Activated naive CD4-positive, alpha-beta T cell treated with anti-CD3 and anti-CD28 coated beads, Interleukin-2, amount 50 U/mL, for 24 hours (primary cell): ENCODE data around the gene POMGNT1.
A peak's percentile ranks its signal among the peaks of the same experiment; 100 is the strongest.

Experiments used
- H3K27ac Mint-ChIP-seq: one replicate; pipeline ENCODE4 v1.8.0; 2021; ENCODE audit warnings: mild to moderate bottlenecking, mixed read lengths
- H3K27me3 Mint-ChIP-seq: one replicate; pipeline ENCODE4 v1.8.0; 2021; ENCODE audit warnings: mixed read lengths
- H3K36me3 Mint-ChIP-seq: one replicate; pipeline ENCODE4 v1.8.0; 2021; ENCODE audit warnings: mixed read lengths
- H3K4me1 Mint-ChIP-seq: one replicate; pipeline ENCODE4 v1.8.0; 2021; ENCODE audit warnings: mixed read lengths
- H3K4me3 Mint-ChIP-seq: one replicate; pipeline ENCODE4 v1.8.0; 2021; ENCODE audit warnings: mild to moderate bottlenecking, mixed read lengths
- H3K9me3 Mint-ChIP-seq: one replicate; pipeline ENCODE4 v1.8.0; 2021; ENCODE audit warnings: mixed read lengths

The POMGNT1 gene

GRCh38 chr1:46179138-46180081, 18.8 kb downstream of the POMGNT1 start:
- no peak overlapping the region for H3K4me3 Mint-ChIP-seq
- no peaks in the 10 kb centered on the region for H3K36me3 Mint-ChIP-seq
- no peaks in the 10 kb centered on the region for H3K9me3 Mint-ChIP-seq
- peaks cover 7% of the 10 kb centered on the region for H3K4me1 Mint-ChIP-seq
- H3K27ac Mint-ChIP-seq: no peak overlapping the region
- no peaks in the 10 kb centered on the region for H3K27me3 Mint-ChIP-seq

GRCh38 chr1:46176211-46176865, 21.9 kb downstream of the POMGNT1 start, which contains the start of gene P3R3URF:
TSS of gene P3R3URF (minus strand) at chr1:46176488. CDS start at chr1:46176471, 17 bp downstream.
- Mint-ChIP-seq H3K36me3 (no peaks in the 10 kb centered on the region), H3K27ac (no peak within 1 kb of the TSS), H3K4me3 (no peak within 1 kb of the TSS), H3K9me3 (no peaks in the 10 kb centered on the region), H3K4me1 (no peaks in the 10 kb centered on the region), H3K27me3 (no peaks in the 10 kb centered on the region)

GRCh38 chr1:46175243-46175642, 23.0 kb downstream of the POMGNT1 start:
- H3K9me3 Mint-ChIP-seq: no peaks in the 10 kb centered on the region
- no peaks in the 10 kb centered on the region for H3K27me3 Mint-ChIP-seq
- H3K36me3 Mint-ChIP-seq: no peaks in the 10 kb centered on the region
- H3K4me1 Mint-ChIP-seq: no peaks in the 10 kb centered on the region
- H3K4me3 Mint-ChIP-seq: no peak overlapping the region
- no peak overlapping the region for H3K27ac Mint-ChIP-seq

GRCh38 chr1:46174448-46175231, 23.6 kb downstream of the POMGNT1 start, which contains the start of gene TSPAN1:
TSS of gene TSPAN1 (plus strand) at chr1:46175087. CDS start at chr1:46181108, 6,021 bp downstream.
- no peaks in the 10 kb centered on the region for H3K9me3 Mint-ChIP-seq
- H3K4me1 Mint-ChIP-seq: no peaks in the 10 kb centered on the region
- no peaks in the 10 kb centered on the region for H3K27me3 Mint-ChIP-seq
- H3K36me3 Mint-ChIP-seq: no peaks in the 10 kb centered on the region
- no peak within 1 kb of the TSS for H3K27ac Mint-ChIP-seq
- H3K4me3 Mint-ChIP-seq: no peak within 1 kb of the TSS

GRCh38 chr1:46173361-46173856, 24.8 kb downstream of the POMGNT1 start:
- Mint-ChIP-seq H3K9me3 (no peaks in the 10 kb centered on the region), H3K27ac (no peak overlapping the region), H3K4me1 (no peaks in the 10 kb centered on the region), H3K4me3 (no peak overlapping the region), H3K36me3 (no peaks in the 10 kb centered on the region), H3K27me3 (no peaks in the 10 kb centered on the region)

GRCh38 chr1:46172321-46172720, 25.9 kb downstream of the POMGNT1 start:
- H3K27ac Mint-ChIP-seq: no peak overlapping the region

GRCh38 chr1:46171871-46172270, 26.4 kb downstream of the POMGNT1 start:
- Mint-ChIP-seq H3K4me3 (no peak overlapping the region), H3K27ac (no peak overlapping the region), H3K36me3 (no peaks in the 10 kb centered on the region), H3K27me3 (no peaks in the 10 kb centered on the region), H3K9me3 (no peaks in the 10 kb centered on the region), H3K4me1 (peaks cover 10% of the 10 kb centered on the region)

More at GRCh38 chr1:46172321-46172720, 25.9 kb downstream of the POMGNT1 start:
- no peaks in the 10 kb centered on the region for H3K27me3 Mint-ChIP-seq
- peaks cover 6% of the 10 kb centered on the region for H3K4me1 Mint-ChIP-seq
- H3K36me3 Mint-ChIP-seq: no peaks in the 10 kb centered on the region
- no peak overlapping the region for H3K4me3 Mint-ChIP-seq
- H3K9me3 Mint-ChIP-seq: no peaks in the 10 kb centered on the region

- Mint-ChIP-seq H3K27ac (no peak overlapping the region), H3K4me1 (peaks cover 16% of the 10 kb centered on the region), H3K36me3 (no peaks in the 10 kb centered on the region), H3K4me3 (no peak overlapping the region), H3K27me3 (no peaks in the 10 kb centered on the region), H3K9me3 (no peaks in the 10 kb centered on the region)
Measured at GRCh38 chr1:46171351-46171750, 26.9 kb downstream of the POMGNT1 start.

- Mint-ChIP-seq H3K27me3 (no peaks in the 10 kb centered on the region), H3K4me1 (peaks cover 19% of the 10 kb centered on the region), H3K9me3 (no peaks in the 10 kb centered on the region), H3K4me3 (no peak overlapping the region), H3K36me3 (no peaks in the 10 kb centered on the region), H3K27ac (no peak overlapping the region)
Measured at GRCh38 chr1:46169811-46170454, 28.3 kb downstream of the POMGNT1 start.

GRCh38 chr1:46168477-46168876, 29.8 kb downstream of the POMGNT1 start:
- H3K36me3 Mint-ChIP-seq: no peaks in the 10 kb centered on the region
- H3K4me3 Mint-ChIP-seq: peak overlapping the region; percentile 16
- H3K4me1 Mint-ChIP-seq: peaks cover 19% of the 10 kb centered on the region
- H3K27me3 Mint-ChIP-seq: no peaks in the 10 kb centered on the region
- H3K9me3 Mint-ChIP-seq: no peaks in the 10 kb centered on the region
- H3K27ac Mint-ChIP-seq: no peak overlapping the region

- Mint-ChIP-seq H3K27ac (peak overlapping the region; percentile 95), H3K4me1 (peaks cover 19% of the 10 kb centered on the region), H3K4me3 (peak overlapping the region; percentile 89), H3K36me3 (no peaks in the 10 kb centered on the region), H3K27me3 (no peaks in the 10 kb centered on the region), H3K9me3 (no peaks in the 10 kb centered on the region)
Measured at GRCh38 chr1:46166521-46167462, 31.4 kb downstream of the POMGNT1 start.

- Mint-ChIP-seq H3K27me3 (no peaks in the 10 kb centered on the region), H3K9me3 (no peaks in the 10 kb centered on the region), H3K36me3 (no peaks in the 10 kb centered on the region), H3K27ac (no peak overlapping the region), H3K4me3 (no peak overlapping the region), H3K4me1 (no peaks in the 10 kb centered on the region)
Measured at GRCh38 chr1:46160212-46160611, 38.0 kb downstream of the POMGNT1 start.

- H3K36me3 Mint-ChIP-seq: no peaks in the 10 kb centered on the region
- no peaks in the 10 kb centered on the region for H3K27me3 Mint-ChIP-seq
- no peaks in the 10 kb centered on the region for H3K9me3 Mint-ChIP-seq
Measured at GRCh38 chr1:46159516-46159915, 38.7 kb downstream of the POMGNT1 start.

More at GRCh38 chr1:46159516-46159915, 38.7 kb downstream of the POMGNT1 start:
- Mint-ChIP-seq H3K27ac (no peak overlapping the region), H3K4me1 (no peaks in the 10 kb centered on the region), H3K4me3 (no peak overlapping the region)
